Skeletal muscle cell (primary cell): ENCODE data around the gene ODAD3.
A peak's percentile ranks its signal among the peaks of the same experiment; 100 is the strongest.
"Not testable (repeated sequence)": the region's sequence is repeated elsewhere in the genome, so short reads cannot be mapped to it uniquely, and the experiment has no call there.

ENCODE experiments used
- DNase-seq: peaks from one replicate; pipeline ENCODE4 v3.0.0-alpha.2; 2010; ENCODE audit warnings: low read depth
- H3K4me3 ChIP-seq: 2 replicates; pipeline ENCODE4 v1.5.1; 2011; ENCODE audit warnings: low read depth, mild to moderate bottlenecking, control low read depth, low read length, moderate library complexity

Gene ODAD3

GRCh38 chr19:11416346-11417052 is 18.4 kb downstream of the ODAD3 start:
- no peak for DNase-seq
- H3K4me3 ChIP-seq, result no peak overlapping the region

- no peak for DNase-seq
- no peak overlapping the region for H3K4me3 ChIP-seq
Observed at GRCh38 chr19:11414544-11414943, 20.4 kb downstream of the ODAD3 start.

- no peak for DNase-seq
- H3K4me3 ChIP-seq, result no peak overlapping the region
Observed at GRCh38 chr19:11410682-11411081, 24.2 kb downstream of the ODAD3 start.

- DNase-seq, result no peak
Observed at GRCh38 chr19:11408591-11408990, 26.3 kb downstream of the ODAD3 start.

GRCh38 chr19:11406703-11407236 is 28.2 kb downstream of the ODAD3 start:
- not testable (repeated sequence) for H3K4me3 ChIP-seq, DNase-seq

More at GRCh38 chr19:11408591-11408990, 26.3 kb downstream of the ODAD3 start:
- no peak overlapping the region for H3K4me3 ChIP-seq

- DNase-seq, result no peak
- H3K4me3 ChIP-seq, result no peak overlapping the region
Observed at GRCh38 chr19:11405846-11406643, 28.9 kb downstream of the ODAD3 start.

- DNase-seq, result no peak
- no peak overlapping the region for H3K4me3 ChIP-seq
Observed at GRCh38 chr19:11404588-11405222, 30.2 kb downstream of the ODAD3 start.

- H3K4me3 ChIP-seq, result no peak overlapping the region
- DNase-seq, result no peak
Observed at GRCh38 chr19:11401808-11402543, 32.9 kb downstream of the ODAD3 start.

GRCh38 chr19:11400798-11401197 is 34.1 kb downstream of the ODAD3 start:
- no peak overlapping the region for H3K4me3 ChIP-seq
- DNase-seq, result no peak

GRCh38 chr19:11399667-11400066 is 35.3 kb downstream of the ODAD3 start:
- no peak for DNase-seq
- no peak overlapping the region for H3K4me3 ChIP-seq

- H3K4me3 ChIP-seq, result no peak overlapping the region
- no peak for DNase-seq
Observed at GRCh38 chr19:11397089-11397610, 37.8 kb downstream of the ODAD3 start.

GRCh38 chr19:11390933-11391680 is 43.8 kb downstream of the ODAD3 start:
- no peak for DNase-seq

GRCh38 chr19:11390359-11390758 is 44.6 kb downstream of the ODAD3 start:
- no peak overlapping the region for H3K4me3 ChIP-seq
- DNase-seq, result no peak

More at GRCh38 chr19:11390933-11391680, 43.8 kb downstream of the ODAD3 start:
- H3K4me3 ChIP-seq, result no peak overlapping the region

- DNase-seq, result no peak
- H3K4me3 ChIP-seq, result no peak overlapping the region
Observed at GRCh38 chr19:11387162-11388034, 47.5 kb downstream of the ODAD3 start.

GRCh38 chr19:11384778-11385129 is 50.2 kb downstream of the ODAD3 start:
- DNase-seq, result no peak

GRCh38 chr19:11383706-11384048 is 51.2 kb downstream of the ODAD3 start:
- no peak for DNase-seq

More at GRCh38 chr19:11384778-11385129, 50.2 kb downstream of the ODAD3 start:
- H3K4me3 ChIP-seq, result no peak overlapping the region

GRCh38 chr19:11382898-11383705 is 51.8 kb downstream of the ODAD3 start:
- DNase-seq, result no peak
- H3K4me3 ChIP-seq, result peak overlapping the region; percentile 47

More at GRCh38 chr19:11383706-11384048, 51.2 kb downstream of the ODAD3 start:
- H3K4me3 ChIP-seq, result peak overlapping the region; percentile 47
